Activated naive CD4-positive, alpha-beta T cell treated with anti-CD3 and anti-CD28 coated beads, Interleukin-2, amount 50 U/mL, for 16 hours (primary cell): Measurements from ENCODE around the gene SUV39H2.
A peak's percentile ranks its signal among the peaks of the same experiment; 100 is the strongest.
"Not testable (repeated sequence)": the region's sequence is repeated elsewhere in the genome, so short reads cannot be mapped to it uniquely, and the experiment has no call there.

Experiments
- DNase-seq: peaks from one replicate; pipeline ENCODE4 v3.0.0-alpha.2; 2020

Gene SUV39H2

GRCh38 chr10:14878266-14879123 is at the start of gene SUV39H2:
Gene SUV39H2, plus strand, starts transcription at chr10:14878866. Its CDS starts 23 bp downstream, at chr10:14878889.
- DNase-seq: peak; percentile 95

GRCh38 chr10:14833106-14833505 is 45.6 kb upstream of the SUV39H2 start:
- DNase-seq: no peak

GRCh38 chr10:14836208-14836607 is 42.5 kb upstream of the SUV39H2 start:
- no peak for DNase-seq

GRCh38 chr10:14837003-14837756 is 41.5 kb upstream of the SUV39H2 start:
- no peak for DNase-seq

- peak; percentile 98 for DNase-seq
Observed at GRCh38 chr10:14837757-14838581, 40.7 kb upstream of the SUV39H2 start, which contains the start of the genes CDNF, HSPA14 and MSANTD7. Gene CDNF, minus strand, starts transcription at chr10:14838037. Its CDS starts 91 bp downstream, at chr10:14837946. Gene HSPA14, plus strand, starts transcription at chr10:14838306. Its CDS starts 97 bp downstream, at chr10:14838403. Gene MSANTD7, plus strand, starts transcription at chr10:14838306. Its CDS starts 3,979 bp downstream, at chr10:14842285.

- DNase-seq: peak; percentile 29
Observed at GRCh38 chr10:14838582-14839304, 39.9 kb upstream of the SUV39H2 start.

- no peak for DNase-seq
Observed at GRCh38 chr10:14839305-14839695, 39.4 kb upstream of the SUV39H2 start.

GRCh38 chr10:14840178-14840577 is 38.5 kb upstream of the SUV39H2 start:
- DNase-seq: no peak

GRCh38 chr10:14843327-14843988 is 35.2 kb upstream of the SUV39H2 start:
- no peak for DNase-seq

- DNase-seq: no peak
Observed at GRCh38 chr10:14844948-14845347, 33.7 kb upstream of the SUV39H2 start.

GRCh38 chr10:14852236-14852635 is 26.4 kb upstream of the SUV39H2 start:
- DNase-seq: no peak

- no peak for DNase-seq
Observed at GRCh38 chr10:14855453-14855852, 23.2 kb upstream of the SUV39H2 start.

- no peak for DNase-seq
Observed at GRCh38 chr10:14858338-14858960, 20.2 kb upstream of the SUV39H2 start.

GRCh38 chr10:14859043-14859442 is 19.6 kb upstream of the SUV39H2 start:
- no peak for DNase-seq

GRCh38 chr10:14859775-14860174 is 18.9 kb upstream of the SUV39H2 start:
- no peak for DNase-seq

GRCh38 chr10:14860791-14861190 is 17.9 kb upstream of the SUV39H2 start:
- no peak for DNase-seq

GRCh38 chr10:14864466-14864865 is 14.2 kb upstream of the SUV39H2 start:
- not testable (repeated sequence) for DNase-seq

GRCh38 chr10:14864871-14865270 is 13.8 kb upstream of the SUV39H2 start:
- DNase-seq: not testable (repeated sequence)

GRCh38 chr10:14873090-14873760 is 5.4 kb upstream of the SUV39H2 start:
- DNase-seq: no peak

GRCh38 chr10:14875941-14876340 is 2.7 kb upstream of the SUV39H2 start:
- DNase-seq: no peak
